K562 (cell line): ENCODE data around the gene TMEFF1. TPM values are rescaled to one million over a fixed set of nuclear protein-coding genes. Genes with fewer than 3 reads are reported as not detected.
A peak's percentile ranks its signal among the peaks of the same experiment; 100 is the strongest.

Experiments
- ATF1 ChIP-seq, 2 experiments: fragments of 450-650 bp in 1 of 2; IDR thresholded peaks; 2 replicates each; pipeline ENCODE4 v1.6.1; 2016; ENCODE audit warnings: missing compliant biosample characterization in 1 of 2, missing genetic modification characterization in 1 of 2
- CREB1 ChIP-seq, 2 experiments: sonication (generic) in 1 of 2; formaldehyde crosslinking in 1 of 2; IDR thresholded peaks; 2 replicates each; pipeline versions ENCODE4 v1.6.1 to v1.8.0; 2012 to 2022; ENCODE audit warnings: inconsistent platforms in 1 of 2, mild to moderate bottlenecking in 1 of 2, missing genetic modification reagents in 1 of 2, moderate library complexity in 1 of 2
- FOXP1 ChIP-seq: sonication (generic); formaldehyde crosslinking; IDR thresholded peaks from 2 replicates; pipeline ENCODE4 v1.8.0; 2022; ENCODE audit warnings: mild to moderate bottlenecking, missing genetic modification reagents
- MEIS2 ChIP-seq: fragments of 450-650 bp; IDR thresholded peaks from 2 replicates; pipeline ENCODE4 v1.6.1; 2014; ENCODE audit warnings: mild to moderate bottlenecking; ENCODE audit not compliant: partially characterized antibody
- POLR2AphosphoS2 ChIP-seq: IDR thresholded peaks from 2 replicates; pipeline ENCODE4 v1.6.1; 2012; ENCODE audit warnings: low read length, improper control_type of control experiment
- PRPF4 ChIP-seq: fragments of 200-400 bp; formaldehyde crosslinking; IDR thresholded peaks from one replicate; pipeline ENCODE4 v1.6.1; 2017; ENCODE audit warnings: low read length, low read depth, mild to moderate bottlenecking; ENCODE audit not compliant: insufficient read depth, poor library complexity, severe bottlenecking
- polyA plus RNA-seq, 8 experiments: library from polyadenylated mRNA; depleted of rRNA in 4 of 8; stranded (reverse) in 5 of 8; unstranded in 3 of 8; fragments of >200 nt; fragmentation: Nextera tagmentation in 2 of 8; fragmentation: Illumina TruSeq in 1 of 8; extraction: Ambion mirVana in 2 of 8; extraction: Trizol in 1 of 8; gene quantifications; 2 replicates each; pipeline versions ENCODE4 v1.2.1 to v1.2.3, GENCODE V29; 2011 to 2014; ENCODE audit warnings: inconsistent platforms in 1 of 8, missing spikeins in 1 of 8
- total RNA-seq, 7 experiments: library from RNA; depleted of rRNA in 6 of 7; stranded (reverse); fragments of >200 nt in 6 of 7; fragmentation: Illumina TruSeq in 2 of 7; extraction: Trizol in 2 of 7; gene quantifications; 2 replicates each; pipeline versions ENCODE4 v1.2.1 to v1.2.3, GENCODE V29; 2011 to 2021; ENCODE audit warnings: low replicate concordance in 1 of 7
- TF ChIP-seq, protein P1 (sequence below): fragments of 150-350 bp; IDR thresholded peaks from 2 replicates; pipeline ENCODE4 v1.6.1; 2014; ENCODE audit warnings: low read depth, mild to moderate bottlenecking, low read length, borderline replicate concordance
- TF ChIP-seq, protein P2 (sequence below): fragments of 450-650 bp; IDR thresholded peaks from 2 replicates; pipeline ENCODE4 v1.6.1; 2017; ENCODE audit warnings: mild to moderate bottlenecking, moderate library complexity
- TF ChIP-seq, protein P3 (sequence below): fragments of 450-650 bp; IDR thresholded peaks from 2 replicates; pipeline ENCODE4 v1.6.1; 2016; ENCODE audit warnings: mild to moderate bottlenecking
- TF ChIP-seq, protein P4 (sequence below): IDR thresholded peaks from 2 replicates; pipeline ENCODE4 v1.6.1; 2016; ENCODE audit warnings: missing genetic modification characterization, missing compliant biosample characterization
- TF ChIP-seq, protein P5 (sequence below): fragments of 250-450 bp; sonication (Bioruptor Pico); IDR thresholded peaks from 2 replicates; pipeline ENCODE4 v1.8.0; 2022; ENCODE audit warnings: inconsistent platforms, mild to moderate bottlenecking, moderate library complexity, borderline replicate concordance

The TMEFF1 gene
- total and polyA plus RNA-seq, 9 of the 15 experiments (the other 6 are each of a cell fraction or from before 2014, with no cell fraction given) = 0.07 to 1.1 (median 0.28) TPM; not detected in 2

DNA sequence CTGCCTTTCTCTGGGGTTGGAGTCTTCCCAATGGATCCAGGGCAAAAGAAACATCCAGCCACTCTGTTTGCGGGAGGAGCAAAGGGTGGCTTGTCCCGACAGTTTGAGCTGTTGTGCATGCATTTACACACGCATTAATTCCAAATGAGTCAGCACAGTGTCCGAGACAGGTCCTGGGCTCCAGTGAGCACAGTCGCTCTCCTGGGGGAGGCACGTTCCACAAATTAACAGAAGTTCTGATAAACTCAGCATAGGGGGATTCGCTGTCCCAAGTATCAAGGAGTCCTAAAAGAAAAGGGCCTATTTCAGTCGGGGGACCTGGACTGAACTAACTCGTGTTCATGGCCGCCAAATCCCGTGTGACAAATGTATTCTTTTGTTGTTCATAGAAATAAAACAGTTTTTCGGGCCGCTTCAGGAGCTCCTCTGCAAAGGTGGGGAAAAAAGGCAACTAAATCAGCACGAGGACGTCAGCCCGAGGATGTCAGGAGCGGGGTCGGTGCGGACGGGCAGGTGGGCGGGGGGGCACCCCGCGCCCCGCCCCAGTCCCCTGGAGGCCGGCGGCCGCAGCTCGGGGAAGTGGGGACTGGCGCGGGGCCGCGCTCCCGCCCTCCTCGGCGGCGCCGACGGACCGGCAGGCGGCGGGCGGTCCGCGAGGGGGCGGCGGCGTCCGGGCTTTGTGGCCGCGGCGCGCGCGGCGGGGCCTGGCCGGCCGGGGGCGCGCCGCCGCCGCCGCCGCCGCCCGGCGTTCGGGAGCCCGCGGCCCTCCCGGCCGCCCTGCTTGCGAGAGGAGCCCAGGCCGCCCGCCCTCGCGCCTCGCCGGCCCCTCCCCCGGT is 46.2 kb upstream of the TMEFF1 start, which contains the start of gene MSANTD3 (continued):
- TF ChIP-seq, protein P1, sequence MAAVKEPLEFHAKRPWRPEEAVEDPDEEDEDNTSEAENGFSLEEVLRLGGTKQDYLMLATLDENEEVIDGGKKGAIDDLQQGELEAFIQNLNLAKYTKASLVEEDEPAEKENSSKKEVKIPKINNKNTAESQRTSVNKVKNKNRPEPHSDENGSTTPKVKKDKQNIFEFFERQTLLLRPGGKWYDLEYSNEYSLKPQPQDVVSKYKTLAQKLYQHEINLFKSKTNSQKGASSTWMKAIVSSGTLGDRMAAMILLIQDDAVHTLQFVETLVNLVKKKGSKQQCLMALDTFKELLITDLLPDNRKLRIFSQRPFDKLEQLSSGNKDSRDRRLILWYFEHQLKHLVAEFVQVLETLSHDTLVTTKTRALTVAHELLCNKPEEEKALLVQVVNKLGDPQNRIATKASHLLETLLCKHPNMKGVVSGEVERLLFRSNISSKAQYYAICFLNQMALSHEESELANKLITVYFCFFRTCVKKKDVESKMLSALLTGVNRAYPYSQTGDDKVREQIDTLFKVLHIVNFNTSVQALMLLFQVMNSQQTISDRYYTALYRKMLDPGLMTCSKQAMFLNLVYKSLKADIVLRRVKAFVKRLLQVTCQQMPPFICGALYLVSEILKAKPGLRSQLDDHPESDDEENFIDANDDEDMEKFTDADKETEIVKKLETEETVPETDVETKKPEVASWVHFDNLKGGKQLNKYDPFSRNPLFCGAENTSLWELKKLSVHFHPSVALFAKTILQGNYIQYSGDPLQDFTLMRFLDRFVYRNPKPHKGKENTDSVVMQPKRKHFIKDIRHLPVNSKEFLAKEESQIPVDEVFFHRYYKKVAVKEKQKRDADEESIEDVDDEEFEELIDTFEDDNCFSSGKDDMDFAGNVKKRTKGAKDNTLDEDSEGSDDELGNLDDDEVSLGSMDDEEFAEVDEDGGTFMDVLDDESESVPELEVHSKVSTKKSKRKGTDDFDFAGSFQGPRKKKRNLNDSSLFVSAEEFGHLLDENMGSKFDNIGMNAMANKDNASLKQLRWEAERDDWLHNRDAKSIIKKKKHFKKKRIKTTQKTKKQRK = no peak
- no peak for TF ChIP-seq CREB1 (IDR thresholded peaks at IDR 0.05)
- TF ChIP-seq CREB1 (CRISPR knock-in tag; IDR thresholded peaks at IDR 0.05) = no peak
- TF ChIP-seq MEIS2 = no peak
- TF ChIP-seq, protein P2, sequence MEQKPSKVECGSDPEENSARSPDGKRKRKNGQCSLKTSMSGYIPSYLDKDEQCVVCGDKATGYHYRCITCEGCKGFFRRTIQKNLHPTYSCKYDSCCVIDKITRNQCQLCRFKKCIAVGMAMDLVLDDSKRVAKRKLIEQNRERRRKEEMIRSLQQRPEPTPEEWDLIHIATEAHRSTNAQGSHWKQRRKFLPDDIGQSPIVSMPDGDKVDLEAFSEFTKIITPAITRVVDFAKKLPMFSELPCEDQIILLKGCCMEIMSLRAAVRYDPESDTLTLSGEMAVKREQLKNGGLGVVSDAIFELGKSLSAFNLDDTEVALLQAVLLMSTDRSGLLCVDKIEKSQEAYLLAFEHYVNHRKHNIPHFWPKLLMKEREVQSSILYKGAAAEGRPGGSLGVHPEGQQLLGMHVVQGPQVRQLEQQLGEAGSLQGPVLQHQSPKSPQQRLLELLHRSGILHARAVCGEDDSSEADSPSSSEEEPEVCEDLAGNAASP = no peak
- TF ChIP-seq, protein P3, sequence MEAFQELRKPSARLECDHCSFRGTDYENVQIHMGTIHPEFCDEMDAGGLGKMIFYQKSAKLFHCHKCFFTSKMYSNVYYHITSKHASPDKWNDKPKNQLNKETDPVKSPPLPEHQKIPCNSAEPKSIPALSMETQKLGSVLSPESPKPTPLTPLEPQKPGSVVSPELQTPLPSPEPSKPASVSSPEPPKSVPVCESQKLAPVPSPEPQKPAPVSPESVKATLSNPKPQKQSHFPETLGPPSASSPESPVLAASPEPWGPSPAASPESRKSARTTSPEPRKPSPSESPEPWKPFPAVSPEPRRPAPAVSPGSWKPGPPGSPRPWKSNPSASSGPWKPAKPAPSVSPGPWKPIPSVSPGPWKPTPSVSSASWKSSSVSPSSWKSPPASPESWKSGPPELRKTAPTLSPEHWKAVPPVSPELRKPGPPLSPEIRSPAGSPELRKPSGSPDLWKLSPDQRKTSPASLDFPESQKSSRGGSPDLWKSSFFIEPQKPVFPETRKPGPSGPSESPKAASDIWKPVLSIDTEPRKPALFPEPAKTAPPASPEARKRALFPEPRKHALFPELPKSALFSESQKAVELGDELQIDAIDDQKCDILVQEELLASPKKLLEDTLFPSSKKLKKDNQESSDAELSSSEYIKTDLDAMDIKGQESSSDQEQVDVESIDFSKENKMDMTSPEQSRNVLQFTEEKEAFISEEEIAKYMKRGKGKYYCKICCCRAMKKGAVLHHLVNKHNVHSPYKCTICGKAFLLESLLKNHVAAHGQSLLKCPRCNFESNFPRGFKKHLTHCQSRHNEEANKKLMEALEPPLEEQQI = no peak
- TF ChIP-seq, protein P4, sequence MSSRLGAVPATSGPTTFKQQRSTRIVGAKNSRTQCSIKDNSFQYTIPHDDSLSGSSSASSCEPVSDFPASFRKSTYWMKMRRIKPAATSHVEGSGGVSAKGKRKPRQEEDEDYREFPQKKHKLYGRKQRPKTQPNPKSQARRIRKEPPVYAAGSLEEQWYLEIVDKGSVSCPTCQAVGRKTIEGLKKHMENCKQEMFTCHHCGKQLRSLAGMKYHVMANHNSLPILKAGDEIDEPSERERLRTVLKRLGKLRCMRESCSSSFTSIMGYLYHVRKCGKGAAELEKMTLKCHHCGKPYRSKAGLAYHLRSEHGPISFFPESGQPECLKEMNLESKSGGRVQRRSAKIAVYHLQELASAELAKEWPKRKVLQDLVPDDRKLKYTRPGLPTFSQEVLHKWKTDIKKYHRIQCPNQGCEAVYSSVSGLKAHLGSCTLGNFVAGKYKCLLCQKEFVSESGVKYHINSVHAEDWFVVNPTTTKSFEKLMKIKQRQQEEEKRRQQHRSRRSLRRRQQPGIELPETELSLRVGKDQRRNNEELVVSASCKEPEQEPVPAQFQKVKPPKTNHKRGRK = no peak
- no peak for TF ChIP-seq PRPF4
- TF ChIP-seq, protein P5, sequence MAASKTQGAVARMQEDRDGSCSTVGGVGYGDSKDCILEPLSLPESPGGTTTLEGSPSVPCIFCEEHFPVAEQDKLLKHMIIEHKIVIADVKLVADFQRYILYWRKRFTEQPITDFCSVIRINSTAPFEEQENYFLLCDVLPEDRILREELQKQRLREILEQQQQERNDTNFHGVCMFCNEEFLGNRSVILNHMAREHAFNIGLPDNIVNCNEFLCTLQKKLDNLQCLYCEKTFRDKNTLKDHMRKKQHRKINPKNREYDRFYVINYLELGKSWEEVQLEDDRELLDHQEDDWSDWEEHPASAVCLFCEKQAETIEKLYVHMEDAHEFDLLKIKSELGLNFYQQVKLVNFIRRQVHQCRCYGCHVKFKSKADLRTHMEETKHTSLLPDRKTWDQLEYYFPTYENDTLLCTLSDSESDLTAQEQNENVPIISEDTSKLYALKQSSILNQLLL (CRISPR knock-in tag) = no peak
- no peak for TF ChIP-seq ATF1 (CRISPR knock-in tag; IDR thresholded peaks at IDR 0.05)
- peak; percentile 53; the same call in 1 of the 2 replicates for TF ChIP-seq ATF1 (tag; IDR thresholded peaks at IDR 0.05)
- TF ChIP-seq FOXP1 (CRISPR knock-in tag) = no peak
- TF ChIP-seq POLR2AphosphoS2 = no peak
